ENCODE data around the gene ARR3.
"Not testable (repeated sequence)": the region's sequence is repeated elsewhere in the genome, so short reads cannot be mapped to it uniquely, and the experiment has no call there.

Gene ARR3

GRCh38 chrX:70268034-70268433 is at the start of gene ARR3:
Gene ARR3 (plus strand): TSS chrX:70268334. CDS start chrX:70269386, 1,052 bp downstream.
- DNase-seq: no peak

GRCh38 chrX:70219938-70220764 is 48.0 kb upstream of the ARR3 start:
- no peak for DNase-seq

GRCh38 chrX:70226048-70226447 is 42.1 kb upstream of the ARR3 start:
- no peak for DNase-seq

GRCh38 chrX:70226687-70227086 is 41.4 kb upstream of the ARR3 start:
- DNase-seq: no peak

- DNase-seq: no peak
These were observed 36.5 kb upstream of the ARR3 start for GRCh38 chrX:70231666-70232065.

- no peak for DNase-seq
These were observed 33.8 kb upstream of the ARR3 start, which contains the start of gene AWAT1 for GRCh38 chrX:70234355-70234754. Gene AWAT1 (plus strand): TSS chrX:70234655. CDS start chrX:70234696, 41 bp downstream.

- DNase-seq: no peak
These were observed 27.4 kb upstream of the ARR3 start for GRCh38 chrX:70240751-70241150.

GRCh38 chrX:70241501-70241900 is 26.6 kb upstream of the ARR3 start:
- no peak for DNase-seq

GRCh38 chrX:70243601-70244000 is 24.5 kb upstream of the ARR3 start:
- DNase-seq: not testable (repeated sequence)

- DNase-seq: no peak
These were observed 23.3 kb upstream of the ARR3 start for GRCh38 chrX:70244881-70245280.

GRCh38 chrX:70247252-70247651 is 20.9 kb upstream of the ARR3 start:
- no peak for DNase-seq

GRCh38 chrX:70252491-70252890 is 15.6 kb upstream of the ARR3 start:
- DNase-seq: no peak

GRCh38 chrX:70253377-70254062 is 14.6 kb upstream of the ARR3 start:
- no peak for DNase-seq

- DNase-seq: no peak
These were observed 14.1 kb upstream of the ARR3 start for GRCh38 chrX:70254063-70254400.

GRCh38 chrX:70254909-70255308 is 13.2 kb upstream of the ARR3 start:
- no peak for DNase-seq

- no peak for DNase-seq
These were observed 12.7 kb upstream of the ARR3 start for GRCh38 chrX:70255452-70255851.

- no peak for DNase-seq
These were observed 10.5 kb upstream of the ARR3 start for GRCh38 chrX:70257423-70258288.

- DNase-seq: no peak
These were observed 8.0 kb upstream of the ARR3 start, which contains the start of gene P2RY4 for GRCh38 chrX:70260104-70260503. Gene P2RY4 (minus strand): TSS chrX:70260204. CDS start chrX:70259624, 580 bp downstream.

GRCh38 chrX:70262952-70263567 is 5.1 kb upstream of the ARR3 start:
- DNase-seq: peak; percentile 42

- DNase-seq: no peak
These were observed 3.4 kb upstream of the ARR3 start for GRCh38 chrX:70264784-70265183.

- DNase-seq: not testable (repeated sequence)
These were observed 5.9 kb downstream of the ARR3 start for GRCh38 chrX:70274029-70274428.

GRCh38 chrX:70279081-70279480 is 10.9 kb downstream of the ARR3 start:
- no peak for DNase-seq

GRCh38 chrX:70280573-70280972 is 12.4 kb downstream of the ARR3 start:
- no peak for DNase-seq
